ENCODE results near the gene PUSL1. TPM values are rescaled to one million over a fixed set of nuclear protein-coding genes. Genes with fewer than 3 reads are reported as not detected.

The PUSL1 gene
- total and polyA plus RNA-seq, 2 of the 13 experiments (the other 11 are each of a cell fraction or from before 2014, with no cell fraction given), result 8.3 to 22.2 TPM

DNA sequence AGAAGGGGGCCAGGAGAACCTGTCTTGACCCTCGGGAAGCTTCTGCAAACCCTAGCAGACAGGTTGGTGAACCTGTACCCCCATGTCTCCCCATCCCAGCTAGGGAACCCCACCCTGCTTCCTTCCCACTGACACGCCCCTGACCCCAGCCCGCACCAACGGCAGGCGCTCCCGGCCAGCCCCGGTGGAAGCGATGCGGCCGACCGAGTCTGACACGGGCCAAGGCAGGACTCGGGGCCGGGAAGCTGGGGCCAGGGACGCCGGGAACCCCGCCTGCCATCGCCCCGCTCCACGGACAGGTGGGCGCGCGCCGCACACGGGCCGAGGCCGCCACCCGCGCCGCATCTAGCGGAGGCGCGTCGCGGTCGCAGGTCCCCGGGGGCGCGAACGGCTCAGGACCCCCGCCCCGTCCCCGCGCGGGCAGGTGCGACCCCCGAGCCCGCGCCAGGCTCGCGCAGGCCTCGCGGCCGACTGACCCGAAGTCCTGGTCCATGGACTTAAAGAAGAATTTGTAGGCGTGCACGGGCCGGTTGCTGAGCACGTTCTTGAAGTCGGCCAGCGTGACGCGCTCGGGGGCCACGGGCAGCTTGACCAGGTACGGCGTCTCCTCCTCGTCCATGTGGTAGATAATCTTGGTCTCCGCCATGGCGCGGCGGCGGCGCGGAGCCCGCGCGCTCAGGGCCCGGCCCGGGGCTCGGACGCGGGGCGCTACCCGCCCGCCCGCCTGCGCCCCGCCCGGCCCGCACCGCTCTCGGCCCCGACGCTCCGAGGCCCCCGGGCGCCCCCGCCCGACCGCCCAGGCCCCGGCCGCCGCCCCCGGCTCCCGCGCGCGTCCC, 40.2 kb downstream of the PUSL1 start:
- ATAC-seq (no peak), FAIRE-seq (no peak), DNase-seq (ENCODE audit: low spot score) (no peak)
- no peaks in the 10 kb centered on the region for H3K27me3 ChIP-seq (ENCODE audit: control insufficient read depth in 1 of 2, insufficient read depth in 2 of 2, low read length in 2 of 2)
- BruUV-seq (replicated peaks), result no TSS peak
- intact Hi-C loops (cut with micrococcal nuclease; ENCODE audit: unreplicated experiment), result no loop called here
- CTCF ChIA-PET (ENCODE audit: low intra/inter-chr PET ratio, low total read pairs), result interaction anchor here (2.0 kb wide), 1 partner anchor 24 kb away, joined by 13 read pairs; no protein-coding TSS in a partner anchor
- peak overlapping the region; percentile 91 for H3K4me2 ChIP-seq (ENCODE audit: low read depth, low read length)
- H3K4me1 ChIP-seq (ENCODE audit: insufficient read depth, low read length), result peaks cover 57% of the 10 kb centered on the region
- H4K20me1 ChIP-seq (ENCODE audit: insufficient read depth, low read length), result peaks cover 29% of the 10 kb centered on the region; the same call in 1 of the 2 replicates
- H3K9me3 ChIP-seq (ENCODE audit: low read length), result no peaks in the 10 kb centered on the region
- no peak overlapping the region for H2AFZ ChIP-seq (ENCODE audit: low read length)
- POLR2A ChIA-PET, result interaction anchor here (0.5 to 2.7 kb wide), 15 partner anchors 10 to 156 kb away, joined by 3 to 38 read pairs (median 6); partner anchors contain the start of genes AURKAIP1, CCNL2, MXRA8 and TAS1R3
- no peaks in the 10 kb centered on the region for H3K36me3 ChIP-seq (replicated peaks in 1 of 2; ENCODE audit: control insufficient read depth in 1 of 2, insufficient read depth in 2 of 2, low read length in 2 of 2)
- peaks cover 48% of the 10 kb centered on the region for H3K79me2 ChIP-seq (ENCODE audit: insufficient read depth, low read length)
- in situ Hi-C loops (cut with HindIII; ENCODE audit: extremely low pct_ligation_motif_present, low pct_unique_long_range_greater_than_20kb), result no loop called here
- H3K9ac ChIP-seq (ENCODE audit: insufficient read depth, low read depth, low read length), result peak overlapping the region; percentile 91
- peak overlapping the region; percentile 82 for H3K27ac ChIP-seq (ENCODE audit: extremely low read length, insufficient read depth, low read length)
- peak overlapping the region; percentile 79 to 89 (median 85) for H3K4me3 ChIP-seq (replicated peaks in 1 of 3; ENCODE audit: insufficient read depth in 1 of 3, low read depth in 2 of 3, low read length in 3 of 3)
- WGBS (ENCODE audit: low lambda C conversion rate), result 0% methylated on average over 3 of the region's 109 CpGs
- 0 out of 2 replicates have a peak, but pooled peaks have one; percentile 34 for TF ChIP-seq TMF1 (CRISPR knock-in tag; IDR thresholded peaks at IDR 0.05; ENCODE audit: low read depth)
- 0 out of 2 replicates have a peak, but pooled peaks have one; percentile 15 for TF ChIP-seq MYC (CRISPR knock-in tag; IDR thresholded peaks at IDR 0.05; ENCODE audit: borderline replicate concordance)
- no peak for TF ChIP-seq THAP11 (CRISPR knock-in tag; IDR thresholded peaks at IDR 0.05)
- TF ChIP-seq MED1 (CRISPR knock-in tag; IDR thresholded peaks at IDR 0.05), result 0 out of 2 replicates have a peak, but pooled peaks have one; percentile 26
- 0 out of 2 replicates have a peak, but pooled peaks have one; percentile 56 for TF ChIP-seq ZC3H13 (CRISPR knock-in tag; IDR thresholded peaks at IDR 0.05)
- no peak for TF ChIP-seq ETV6 (CRISPR knock-in tag; conservative IDR thresholded peaks at IDR 0.05)
- 0 out of 2 replicates have a peak, but pooled peaks have one; percentile 30 for TF ChIP-seq KLF15 (CRISPR knock-in tag; IDR thresholded peaks at IDR 0.05; ENCODE audit: borderline replicate concordance)
- TF ChIP-seq, protein P1, sequence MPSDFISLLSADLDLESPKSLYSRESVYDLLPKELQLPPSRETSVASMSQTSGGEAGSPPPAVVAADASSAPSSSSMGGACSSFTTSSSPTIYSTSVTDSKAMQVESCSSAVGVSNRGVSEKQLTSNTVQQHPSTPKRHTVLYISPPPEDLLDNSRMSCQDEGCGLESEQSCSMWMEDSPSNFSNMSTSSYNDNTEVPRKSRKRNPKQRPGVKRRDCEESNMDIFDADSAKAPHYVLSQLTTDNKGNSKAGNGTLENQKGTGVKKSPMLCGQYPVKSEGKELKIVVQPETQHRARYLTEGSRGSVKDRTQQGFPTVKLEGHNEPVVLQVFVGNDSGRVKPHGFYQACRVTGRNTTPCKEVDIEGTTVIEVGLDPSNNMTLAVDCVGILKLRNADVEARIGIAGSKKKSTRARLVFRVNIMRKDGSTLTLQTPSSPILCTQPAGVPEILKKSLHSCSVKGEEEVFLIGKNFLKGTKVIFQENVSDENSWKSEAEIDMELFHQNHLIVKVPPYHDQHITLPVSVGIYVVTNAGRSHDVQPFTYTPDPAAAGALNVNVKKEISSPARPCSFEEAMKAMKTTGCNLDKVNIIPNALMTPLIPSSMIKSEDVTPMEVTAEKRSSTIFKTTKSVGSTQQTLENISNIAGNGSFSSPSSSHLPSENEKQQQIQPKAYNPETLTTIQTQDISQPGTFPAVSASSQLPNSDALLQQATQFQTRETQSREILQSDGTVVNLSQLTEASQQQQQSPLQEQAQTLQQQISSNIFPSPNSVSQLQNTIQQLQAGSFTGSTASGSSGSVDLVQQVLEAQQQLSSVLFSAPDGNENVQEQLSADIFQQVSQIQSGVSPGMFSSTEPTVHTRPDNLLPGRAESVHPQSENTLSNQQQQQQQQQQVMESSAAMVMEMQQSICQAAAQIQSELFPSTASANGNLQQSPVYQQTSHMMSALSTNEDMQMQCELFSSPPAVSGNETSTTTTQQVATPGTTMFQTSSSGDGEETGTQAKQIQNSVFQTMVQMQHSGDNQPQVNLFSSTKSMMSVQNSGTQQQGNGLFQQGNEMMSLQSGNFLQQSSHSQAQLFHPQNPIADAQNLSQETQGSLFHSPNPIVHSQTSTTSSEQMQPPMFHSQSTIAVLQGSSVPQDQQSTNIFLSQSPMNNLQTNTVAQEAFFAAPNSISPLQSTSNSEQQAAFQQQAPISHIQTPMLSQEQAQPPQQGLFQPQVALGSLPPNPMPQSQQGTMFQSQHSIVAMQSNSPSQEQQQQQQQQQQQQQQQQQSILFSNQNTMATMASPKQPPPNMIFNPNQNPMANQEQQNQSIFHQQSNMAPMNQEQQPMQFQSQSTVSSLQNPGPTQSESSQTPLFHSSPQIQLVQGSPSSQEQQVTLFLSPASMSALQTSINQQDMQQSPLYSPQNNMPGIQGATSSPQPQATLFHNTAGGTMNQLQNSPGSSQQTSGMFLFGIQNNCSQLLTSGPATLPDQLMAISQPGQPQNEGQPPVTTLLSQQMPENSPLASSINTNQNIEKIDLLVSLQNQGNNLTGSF (CRISPR knock-in tag; IDR thresholded peaks at IDR 0.05), result 0 out of 2 replicates have a peak, but pooled peaks have one; percentile 17
- TF ChIP-seq, protein P2, sequence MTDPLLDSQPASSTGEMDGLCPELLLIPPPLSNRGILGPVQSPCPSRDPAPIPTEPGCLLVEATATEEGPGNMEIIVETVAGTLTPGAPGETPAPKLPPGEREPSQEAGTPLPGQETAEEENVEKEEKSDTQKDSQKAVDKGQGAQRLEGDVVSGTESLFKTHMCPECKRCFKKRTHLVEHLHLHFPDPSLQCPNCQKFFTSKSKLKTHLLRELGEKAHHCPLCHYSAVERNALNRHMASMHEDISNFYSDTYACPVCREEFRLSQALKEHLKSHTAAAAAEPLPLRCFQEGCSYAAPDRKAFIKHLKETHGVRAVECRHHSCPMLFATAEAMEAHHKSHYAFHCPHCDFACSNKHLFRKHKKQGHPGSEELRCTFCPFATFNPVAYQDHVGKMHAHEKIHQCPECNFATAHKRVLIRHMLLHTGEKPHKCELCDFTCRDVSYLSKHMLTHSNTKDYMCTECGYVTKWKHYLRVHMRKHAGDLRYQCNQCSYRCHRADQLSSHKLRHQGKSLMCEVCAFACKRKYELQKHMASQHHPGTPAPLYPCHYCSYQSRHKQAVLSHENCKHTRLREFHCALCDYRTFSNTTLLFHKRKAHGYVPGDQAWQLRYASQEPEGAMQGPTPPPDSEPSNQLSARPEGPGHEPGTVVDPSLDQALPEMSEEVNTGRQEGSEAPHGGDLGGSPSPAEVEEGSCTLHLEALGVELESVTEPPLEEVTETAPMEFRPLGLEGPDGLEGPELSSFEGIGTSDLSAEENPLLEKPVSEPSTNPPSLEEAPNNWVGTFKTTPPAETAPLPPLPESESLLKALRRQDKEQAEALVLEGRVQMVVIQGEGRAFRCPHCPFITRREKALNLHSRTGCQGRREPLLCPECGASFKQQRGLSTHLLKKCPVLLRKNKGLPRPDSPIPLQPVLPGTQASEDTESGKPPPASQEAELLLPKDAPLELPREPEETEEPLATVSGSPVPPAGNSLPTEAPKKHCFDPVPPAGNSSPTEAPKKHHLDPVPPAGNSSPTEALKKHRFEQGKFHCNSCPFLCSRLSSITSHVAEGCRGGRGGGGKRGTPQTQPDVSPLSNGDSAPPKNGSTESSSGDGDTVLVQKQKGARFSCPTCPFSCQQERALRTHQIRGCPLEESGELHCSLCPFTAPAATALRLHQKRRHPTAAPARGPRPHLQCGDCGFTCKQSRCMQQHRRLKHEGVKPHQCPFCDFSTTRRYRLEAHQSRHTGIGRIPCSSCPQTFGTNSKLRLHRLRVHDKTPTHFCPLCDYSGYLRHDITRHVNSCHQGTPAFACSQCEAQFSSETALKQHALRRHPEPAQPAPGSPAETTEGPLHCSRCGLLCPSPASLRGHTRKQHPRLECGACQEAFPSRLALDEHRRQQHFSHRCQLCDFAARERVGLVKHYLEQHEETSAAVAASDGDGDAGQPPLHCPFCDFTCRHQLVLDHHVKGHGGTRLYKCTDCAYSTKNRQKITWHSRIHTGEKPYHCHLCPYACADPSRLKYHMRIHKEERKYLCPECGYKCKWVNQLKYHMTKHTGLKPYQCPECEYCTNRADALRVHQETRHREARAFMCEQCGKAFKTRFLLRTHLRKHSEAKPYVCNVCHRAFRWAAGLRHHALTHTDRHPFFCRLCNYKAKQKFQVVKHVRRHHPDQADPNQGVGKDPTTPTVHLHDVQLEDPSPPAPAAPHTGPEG (CRISPR knock-in tag; IDR thresholded peaks at IDR 0.05), result 0 out of 2 replicates have a peak, but pooled peaks have one; percentile 65
- TF ChIP-seq AGO2 (optimal IDR thresholded peaks at IDR 0.05; ENCODE audit: low read depth, low read length), result peak; percentile 30

Data from HepG2 (cell line).